ENCODE results near the gene NOTCH2.
"Not testable (repeated sequence)": the region's sequence is repeated elsewhere in the genome, so short reads cannot be mapped to it uniquely, and the experiment has no call there.

GRCh38 chr1:120109180-120109579 lies 39.7 kb upstream of the NOTCH2 start:
- TF ChIP-seq CTCF, POLR2A, EP300 (IDR thresholded peaks at IDR 0.05): not testable (repeated sequence)
